ENCODE data around the gene ORC3.

ORC3 gene

DNA sequence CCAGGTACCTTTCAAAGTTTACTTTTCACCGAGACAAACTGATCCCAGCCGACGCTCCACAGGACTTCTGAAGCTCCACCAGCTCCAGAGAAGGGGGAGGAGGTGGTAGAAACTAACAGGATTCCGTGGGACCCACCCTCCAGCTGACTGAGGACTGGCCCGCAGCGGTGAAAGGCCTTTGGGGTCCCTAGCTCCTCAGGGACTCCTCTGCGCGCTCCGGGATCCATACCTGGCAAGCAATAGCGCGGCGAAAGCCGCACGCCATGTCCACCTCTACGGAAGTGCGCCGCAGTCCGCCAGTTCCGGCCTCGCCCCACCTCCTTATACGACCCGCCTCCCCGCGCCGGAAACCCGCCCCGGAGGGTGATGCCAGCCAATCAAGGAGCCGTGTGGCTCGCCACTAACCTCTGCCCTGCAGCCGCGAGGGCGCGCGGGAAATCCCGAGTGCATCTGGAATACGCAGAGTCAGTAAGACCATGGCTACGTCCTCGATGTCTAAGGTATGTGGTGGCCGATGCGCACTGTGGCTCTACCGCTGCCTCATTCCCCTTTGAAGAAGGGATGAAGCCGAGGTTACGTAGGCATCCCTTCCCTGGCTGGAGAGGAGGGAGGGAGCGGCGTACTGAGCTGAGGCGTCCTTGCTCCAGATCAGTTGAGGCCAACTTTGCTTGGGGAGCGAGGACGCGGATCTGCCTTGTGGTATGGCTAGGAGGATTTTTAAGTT lies at the start of gene ORC3, which contains the start of gene RARS2:
Gene ORC3, plus strand, starts transcription at position 443 of the 724 bp plus-strand sequence. Its CDS starts 34 bp downstream, at position 477.
Gene RARS2, minus strand, starts transcription at position 295 of the 724 bp plus-strand sequence. Its CDS starts 30 bp downstream, at position 265.
- no peak for TF ChIP-seq CTCF (IDR thresholded peaks at IDR 0.05; ENCODE audit: low read depth, low read length)
- DNase-seq (ENCODE audit: extremely low read depth, low read depth): peak; percentile 83

- DNase-seq (ENCODE audit: extremely low read depth, low read depth): no peak
- no peak for TF ChIP-seq CTCF (IDR thresholded peaks at IDR 0.05; ENCODE audit: low read depth, low read length)
These were observed 49.4 kb upstream of the ORC3 start for GRCh38 chr6:87540539-87540938.

DNA sequence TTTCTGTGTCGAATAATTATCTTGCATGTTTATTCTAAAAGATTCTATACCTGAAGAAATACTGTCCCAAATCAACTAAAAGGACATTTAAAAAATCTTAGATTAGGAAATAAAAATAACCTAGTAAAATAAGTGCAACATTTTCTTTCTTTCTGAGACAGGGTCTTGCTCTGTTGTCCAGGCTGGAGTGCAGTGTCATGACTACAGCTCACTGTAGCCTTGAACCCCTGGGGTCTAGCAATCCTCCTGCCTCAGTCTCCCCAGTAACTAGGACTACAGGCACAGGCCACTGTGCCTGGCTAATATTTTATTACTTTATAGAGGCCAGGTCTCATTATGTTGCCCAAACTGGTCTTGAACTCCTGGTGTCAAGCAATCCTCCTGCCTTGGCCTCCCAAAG lies 48.9 kb upstream of the ORC3 start:
- DNase-seq (ENCODE audit: extremely low read depth, low read depth): no peak
- no peak for TF ChIP-seq CTCF (IDR thresholded peaks at IDR 0.05; ENCODE audit: low read depth, low read length)

DNA sequence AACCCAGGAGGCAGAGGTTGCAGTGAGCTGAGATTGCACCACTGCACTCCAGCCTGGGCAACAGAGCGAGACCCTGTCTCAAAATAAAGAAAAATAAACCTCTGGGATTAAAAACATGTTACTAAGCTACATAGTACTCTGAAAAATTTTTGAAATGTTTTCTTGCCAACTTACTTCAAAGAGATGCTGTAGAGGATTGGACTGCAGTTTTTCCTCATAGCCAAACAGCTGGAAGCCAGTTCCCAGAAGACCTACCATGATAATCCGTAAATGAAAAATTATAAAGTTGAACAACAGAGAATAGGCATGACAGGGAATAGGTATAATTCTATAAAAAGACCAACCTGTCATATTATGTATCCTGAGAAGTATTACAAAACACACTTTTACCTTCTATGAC lies 48.2 kb upstream of the ORC3 start:
- TF ChIP-seq CTCF (IDR thresholded peaks at IDR 0.05; ENCODE audit: low read depth, low read length): no peak
- no peak for DNase-seq (ENCODE audit: extremely low read depth, low read depth)

- no peak for DNase-seq (ENCODE audit: extremely low read depth, low read depth)
- no peak for TF ChIP-seq CTCF (IDR thresholded peaks at IDR 0.05; ENCODE audit: low read depth, low read length)
These were observed 46.0 kb upstream of the ORC3 start for GRCh38 chr6:87543696-87544473.

DNA sequence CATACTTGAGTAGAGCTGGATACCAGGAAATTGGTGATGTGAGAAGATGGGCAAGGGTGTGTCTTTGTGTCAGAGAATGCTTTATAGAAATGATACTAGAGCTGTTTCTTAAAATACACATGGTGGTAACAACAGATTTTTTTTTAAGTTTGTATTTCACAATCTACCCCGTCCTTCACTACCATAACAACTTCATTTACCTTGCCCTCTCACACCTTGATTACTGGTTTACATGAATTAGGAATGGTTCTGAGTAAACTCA lies 45.5 kb upstream of the ORC3 start:
- no peak for TF ChIP-seq CTCF (IDR thresholded peaks at IDR 0.05; ENCODE audit: low read depth, low read length)
- DNase-seq (ENCODE audit: extremely low read depth, low read depth): no peak

GRCh38 chr6:87551799-87552198 lies 38.1 kb upstream of the ORC3 start:
- TF ChIP-seq CTCF (IDR thresholded peaks at IDR 0.05; ENCODE audit: low read depth, low read length): no peak
- no peak for DNase-seq (ENCODE audit: extremely low read depth, low read depth)
